ENCODE results near the gene ZSCAN1. TPM values are rescaled to one million over a fixed set of nuclear protein-coding genes. Genes with fewer than 3 reads are reported as not detected.

The ZSCAN1 gene
- total and polyA plus RNA-seq, 11 donors = 0.14 TPM; not detected in 10

DNA sequence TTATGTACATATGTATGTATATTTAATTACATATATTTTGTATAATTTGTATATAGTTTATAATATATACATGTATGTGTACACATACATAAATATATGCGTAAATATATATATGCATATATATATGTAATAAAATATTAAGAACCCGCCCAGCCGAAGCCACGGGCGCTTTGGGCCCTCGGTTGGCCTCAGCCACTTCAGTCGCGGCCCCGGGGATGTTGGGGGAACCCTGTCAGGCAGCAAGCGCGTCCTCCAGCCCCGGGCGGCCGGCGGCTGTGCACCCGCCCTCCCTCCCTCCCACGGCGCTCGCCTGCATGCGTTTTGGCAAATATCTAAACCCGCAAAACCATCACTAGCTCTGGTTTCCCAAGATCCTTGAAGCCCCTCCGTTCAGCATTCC lies 23.3 kb upstream of the ZSCAN1 start:
- DNase-seq (no peak), ATAC-seq (no peak)
- peaks cover 0 to 15% (median 7%) of the 10 kb centered on the region in 12 donors for H3K4me1 ChIP-seq
- peaks cover 0 to 23% (median 17%) of the 10 kb centered on the region in 9 donors for H3K36me3 ChIP-seq
- 69 to 83% (median 78%) methylated on average over 21 to 22 of the region's 22 CpGs for WGBS, 4 donors
- TF ChIP-seq, protein P1, sequence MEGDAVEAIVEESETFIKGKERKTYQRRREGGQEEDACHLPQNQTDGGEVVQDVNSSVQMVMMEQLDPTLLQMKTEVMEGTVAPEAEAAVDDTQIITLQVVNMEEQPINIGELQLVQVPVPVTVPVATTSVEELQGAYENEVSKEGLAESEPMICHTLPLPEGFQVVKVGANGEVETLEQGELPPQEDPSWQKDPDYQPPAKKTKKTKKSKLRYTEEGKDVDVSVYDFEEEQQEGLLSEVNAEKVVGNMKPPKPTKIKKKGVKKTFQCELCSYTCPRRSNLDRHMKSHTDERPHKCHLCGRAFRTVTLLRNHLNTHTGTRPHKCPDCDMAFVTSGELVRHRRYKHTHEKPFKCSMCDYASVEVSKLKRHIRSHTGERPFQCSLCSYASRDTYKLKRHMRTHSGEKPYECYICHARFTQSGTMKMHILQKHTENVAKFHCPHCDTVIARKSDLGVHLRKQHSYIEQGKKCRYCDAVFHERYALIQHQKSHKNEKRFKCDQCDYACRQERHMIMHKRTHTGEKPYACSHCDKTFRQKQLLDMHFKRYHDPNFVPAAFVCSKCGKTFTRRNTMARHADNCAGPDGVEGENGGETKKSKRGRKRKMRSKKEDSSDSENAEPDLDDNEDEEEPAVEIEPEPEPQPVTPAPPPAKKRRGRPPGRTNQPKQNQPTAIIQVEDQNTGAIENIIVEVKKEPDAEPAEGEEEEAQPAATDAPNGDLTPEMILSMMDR (IDR thresholded peaks at IDR 0.05) = no peak
- no peak for TF ChIP-seq POLR2A (IDR thresholded peaks at IDR 0.05)
- H3K4me3 ChIP-seq = peak overlapping the region in 4 of 12 donors; percentile 49 to 63 (median 56)
- H3K27ac ChIP-seq = peak overlapping the region in 2 of 12 donors; percentile 85 to 90
- peaks cover 0 to 81% (median 29%) of the 10 kb centered on the region in 12 donors for H3K9me3 ChIP-seq
- intact Hi-C loops (cut with DNase I) = no loop called here
- no peaks in the 10 kb centered on the region for H3K27me3 ChIP-seq

DNA sequence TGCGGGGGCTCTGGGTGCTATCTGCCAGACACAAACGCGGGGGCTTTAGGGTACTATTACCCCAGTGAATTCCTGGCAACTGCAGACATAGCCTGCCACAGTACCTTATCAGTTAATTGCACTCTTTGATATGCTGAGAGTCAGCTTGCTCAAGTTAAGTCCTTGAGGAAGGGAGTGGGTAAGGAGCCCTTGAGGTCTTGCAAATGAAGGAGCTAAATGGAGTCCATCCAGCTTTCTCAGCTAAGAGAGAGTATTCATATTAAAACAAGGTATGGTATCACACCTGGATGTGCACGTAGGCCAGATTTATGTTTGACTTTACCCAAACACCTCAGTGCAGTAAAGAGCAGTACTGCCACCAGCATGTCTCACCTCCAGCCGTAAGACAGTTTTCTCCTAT lies 19.7 kb upstream of the ZSCAN1 start:
- Histone ChIP-seq H3K4me1 (peaks cover 0 to 11% (median 4%) of the 10 kb centered on the region in 12 donors), H3K9me3 (peaks cover 0 to 45% (median 7%) of the 10 kb centered on the region in 12 donors), H3K4me3 (no peak overlapping the region), H3K27me3 (no peaks in the 10 kb centered on the region), H3K36me3 (no peaks in the 10 kb centered on the region), H3K27ac (no peak overlapping the region)
- ATAC-seq (no peak), DNase-seq (no peak)
- intact Hi-C loops (cut with DNase I) = no loop called here
- 52 to 58% (median 54%) methylated on average over 5 of the region's 5 CpGs for WGBS, 4 donors
- TF ChIP-seq, protein P1 (IDR thresholded peaks at IDR 0.05) = no peak
- TF ChIP-seq POLR2A (IDR thresholded peaks at IDR 0.05) = no peak

DNA sequence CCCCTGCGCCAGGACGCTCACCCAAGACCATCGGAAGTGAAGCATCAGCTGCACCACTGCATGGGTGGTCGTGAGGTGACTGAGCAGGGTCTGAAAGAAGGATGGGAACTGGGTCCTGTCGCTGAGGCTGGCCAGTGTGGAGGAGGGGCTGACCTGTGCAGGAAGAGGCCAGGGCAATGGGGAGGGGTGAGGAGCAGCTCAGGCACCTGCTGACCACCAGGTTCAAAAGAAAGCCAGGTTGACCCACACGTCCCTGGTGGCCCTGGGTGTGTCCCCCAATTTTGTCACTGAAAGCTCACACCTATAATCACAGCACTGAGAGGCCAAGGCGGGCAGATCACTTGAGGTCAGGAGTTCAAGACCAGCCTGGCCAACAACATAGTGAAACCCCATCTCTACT lies 13.7 kb upstream of the ZSCAN1 start:
- 68 to 74% (median 71%) methylated on average over 6 to 7 of the region's 7 CpGs for WGBS, 4 donors
- ATAC-seq (no peak), DNase-seq (no peak)
- no peaks in the 10 kb centered on the region for H3K36me3 ChIP-seq
- no peak overlapping the region for H3K4me3 ChIP-seq
- peaks cover 0 to 3% (median 0%) of the 10 kb centered on the region in 12 donors for H3K9me3 ChIP-seq
- intact Hi-C loops (cut with DNase I) = loop anchor here in 3 of 10 donors (2.0 to 10.0 kb wide), 4 partner anchors 37 to 295 kb away; partner anchors contain the start of genes ZNF135 (in 1 of the 3) and ZSCAN18 (in 1 of the 3)
- H3K27ac ChIP-seq = no peak overlapping the region
- TF ChIP-seq POLR2A (IDR thresholded peaks at IDR 0.05) = no peak
- TF ChIP-seq, protein P1 (IDR thresholded peaks at IDR 0.05) = no peak
- peaks cover 0 to 6% (median 0%) of the 10 kb centered on the region in 12 donors for H3K4me1 ChIP-seq
- H3K27me3 ChIP-seq = no peaks in the 10 kb centered on the region

DNA sequence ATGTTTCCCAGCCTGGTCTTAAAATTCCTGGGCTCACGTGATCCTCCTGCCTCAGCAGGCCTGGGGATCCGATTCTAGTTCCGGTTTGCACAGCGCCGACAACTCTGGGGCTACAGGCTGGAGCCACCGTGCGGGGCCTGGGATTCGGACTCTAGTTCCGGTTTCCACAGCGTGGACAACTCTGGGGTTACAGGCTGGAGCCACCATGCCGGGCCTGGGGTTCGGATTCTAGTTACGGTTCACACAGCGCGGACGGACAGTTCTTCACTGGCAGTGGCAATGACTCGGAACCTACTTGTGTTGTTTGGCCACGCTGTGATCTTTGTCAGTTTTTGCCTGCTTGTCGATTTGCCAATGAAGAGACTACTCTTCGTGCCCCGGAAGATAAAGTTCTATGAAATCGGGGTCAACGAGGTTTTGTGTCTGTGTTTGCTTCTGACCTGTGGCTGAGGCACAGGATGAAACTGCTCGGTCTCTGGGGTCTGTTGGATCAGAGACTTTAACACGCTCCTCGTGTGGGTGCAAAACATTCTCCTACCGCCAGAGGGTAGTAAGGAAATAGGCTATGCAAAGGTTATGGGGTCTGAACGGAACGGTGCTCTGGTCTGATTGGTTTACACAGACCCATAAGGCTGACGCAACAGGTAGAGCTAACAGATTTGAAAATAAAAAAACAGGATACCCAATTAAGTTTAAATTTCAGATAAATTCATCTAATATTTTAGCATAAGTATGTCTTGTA lies 12.1 kb upstream of the ZSCAN1 start:
- intact Hi-C loops (cut with DNase I) = loop anchor here (1.0 to 10.0 kb wide), 8 partner anchors 36 to 293 kb away; partner anchors contain the start of genes ZNF135 (in 1 of the 10), ZNF329 (in 1 of the 10) and ZSCAN18 (in 1 of the 10)
- Histone ChIP-seq H3K4me3 (no peak overlapping the region), H3K4me1 (peaks cover 0 to 6% (median 0%) of the 10 kb centered on the region in 12 donors), H3K27me3 (no peaks in the 10 kb centered on the region), H3K9me3 (peaks cover 0 to 9% (median 0%) of the 10 kb centered on the region in 12 donors), H3K27ac (no peak overlapping the region), H3K36me3 (no peaks in the 10 kb centered on the region)
- ATAC-seq (peak; percentile 91 to 97 (median 94)), DNase-seq (peak in 4 of 5 donors; percentile 58 to 70 (median 66))
- WGBS, 4 donors = 49 to 52% (median 51%) methylated on average over 30 of the region's 30 CpGs
- TF ChIP-seq POLR2A (IDR thresholded peaks at IDR 0.05) = no peak
- TF ChIP-seq, protein P1 (IDR thresholded peaks at IDR 0.05) = peak; percentile 42 to 83 (median 78)

All from heart left ventricle (tissue), 16 donors.